ENCODE measurements around the gene ZNF581. TPM values are rescaled to one million over a fixed set of nuclear protein-coding genes. Genes with fewer than 3 reads are reported as not detected.

Gene ZNF581
- total RNA-seq, 4 donors from 2014 or later, result 5.7 to 19.4 (median 8.8) TPM

GRCh38 chr19:55686311-55687050 is 43.0 kb downstream of the ZNF581 start:
- H3K4me3 ChIP-seq, result no peak overlapping the region
- WGBS, 2 donors, result 82 to 88% methylated on average over 27 to 29 of the region's 29 CpGs
- no peaks in the 10 kb centered on the region for H3K9me3 ChIP-seq
- peaks cover 0 to 23% (median 0%) of the 10 kb centered on the region in 4 donors for H3K4me1 ChIP-seq
- TF ChIP-seq EP300 (IDR thresholded peaks at IDR 0.05) (no peak), CTCF (IDR thresholded peaks at IDR 0.05) (no peak), POLR2A (IDR thresholded peaks at IDR 0.05) (no peak)
- H3K27me3 ChIP-seq, result no peaks in the 10 kb centered on the region
- H3K36me3 ChIP-seq, result peaks cover 0 to 99% (median 38%) of the 10 kb centered on the region in 3 donors
- no peak overlapping the region for H3K27ac ChIP-seq
- no peak for DNase-seq (ENCODE audit: low spot score in 2 of 2)

DNA sequence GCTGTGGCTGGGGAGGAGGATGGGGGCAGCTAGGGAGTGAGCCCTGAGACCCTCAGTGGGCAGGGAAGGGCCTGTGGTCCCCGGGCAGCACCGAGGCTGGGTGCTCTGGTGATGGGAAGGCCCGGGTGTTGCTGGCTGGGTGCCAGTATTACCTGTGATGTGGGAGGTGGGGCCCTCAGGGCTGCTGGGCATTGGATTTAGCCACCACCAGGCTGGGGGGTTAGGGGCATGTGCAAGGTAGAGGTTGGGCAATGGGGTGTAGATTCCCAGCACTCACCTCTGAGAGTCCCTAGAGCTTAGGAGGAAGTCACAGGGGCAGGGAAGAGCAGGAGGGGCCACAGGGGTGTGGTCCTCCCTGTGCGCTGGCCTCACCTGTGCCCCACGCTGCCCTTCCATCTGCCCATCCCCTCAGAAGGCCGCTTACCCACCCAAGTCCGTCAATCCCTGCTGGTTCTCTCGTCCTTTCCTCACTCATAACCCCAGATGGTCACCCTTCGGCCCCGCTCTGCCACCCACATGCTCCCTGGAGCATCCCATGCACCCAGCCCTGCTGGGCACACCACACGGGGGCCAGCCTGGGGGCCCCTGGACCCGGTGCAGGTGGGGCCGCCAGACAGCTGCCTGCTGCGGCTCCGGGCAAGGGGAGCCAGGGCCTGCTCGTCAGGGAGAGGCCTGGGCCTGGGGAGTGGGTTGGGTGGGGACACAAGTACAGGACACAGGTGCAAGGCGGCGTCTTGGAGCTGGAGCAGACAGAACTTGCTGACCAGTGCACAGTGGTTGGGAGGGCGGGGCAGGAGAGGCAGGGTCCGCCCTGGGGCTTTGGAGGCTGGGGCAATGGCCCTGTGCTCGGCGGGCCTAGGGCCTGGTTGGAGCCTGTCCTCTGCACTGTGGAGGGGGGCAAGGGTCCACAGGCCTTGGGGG is 44.1 kb downstream of the ZNF581 start:
- no peak for DNase-seq (ENCODE audit: low spot score in 2 of 2)
- Histone ChIP-seq H3K36me3 (peaks cover 0 to 100% (median 46%) of the 10 kb centered on the region in 3 donors), H3K9me3 (no peaks in the 10 kb centered on the region), H3K4me1 (peaks cover 0 to 23% (median 0%) of the 10 kb centered on the region in 4 donors), H3K27me3 (no peaks in the 10 kb centered on the region), H3K27ac (peak overlapping the region in 1 of 4 donors; percentile 62), H3K4me3 (no peak overlapping the region)
- TF ChIP-seq CTCF (IDR thresholded peaks at IDR 0.05) (no peak), POLR2A (IDR thresholded peaks at IDR 0.05) (no peak)
- WGBS, 2 donors, result 87 to 90% methylated on average over 22 of the region's 22 CpGs

GRCh38 chr19:55688422-55689218 is 45.2 kb downstream of the ZNF581 start:
- 73 to 77% methylated on average over 20 to 27 of the region's 27 CpGs for WGBS, 2 donors
- H3K36me3 ChIP-seq, result peaks cover 0 to 100% (median 51%) of the 10 kb centered on the region in 3 donors

DNA sequence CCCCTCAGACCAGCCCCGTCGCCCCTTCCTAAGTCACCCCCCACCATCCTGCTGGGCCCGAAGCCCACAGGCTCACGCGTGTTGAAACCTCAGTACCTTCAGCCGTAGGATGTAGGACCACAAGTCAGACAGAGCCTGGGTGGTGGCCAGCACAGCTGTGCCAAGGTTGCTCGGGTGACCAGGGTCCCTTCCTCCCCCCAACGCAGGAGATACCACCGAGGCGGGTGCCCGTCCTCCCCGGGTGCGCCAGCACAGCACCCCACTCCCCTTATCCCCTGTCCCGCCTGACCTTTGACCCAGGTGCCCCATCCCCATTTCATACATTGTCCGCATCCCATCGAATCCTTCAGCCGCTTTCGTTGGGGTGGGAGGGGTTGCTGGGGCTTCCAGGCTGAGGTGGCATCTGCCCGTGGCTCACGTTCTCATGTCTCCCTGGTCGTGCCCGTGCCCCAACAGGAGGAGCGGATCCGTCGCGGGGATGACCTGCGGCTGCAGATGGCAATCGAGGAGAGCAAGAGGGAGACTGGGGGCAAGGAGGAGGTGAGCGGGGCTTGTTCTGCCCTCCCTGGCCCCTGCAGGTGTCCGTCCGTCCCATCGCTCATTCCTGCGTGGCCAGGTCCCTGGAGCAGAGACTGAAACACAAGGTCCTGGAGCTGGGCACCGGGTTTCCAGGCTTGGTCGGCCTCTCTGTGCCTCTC is 46.1 kb downstream of the ZNF581 start:
- peaks cover 0 to 100% (median 51%) of the 10 kb centered on the region in 3 donors for H3K36me3 ChIP-seq
- no peak overlapping the region for H3K4me3 ChIP-seq
- no peak overlapping the region for H3K27ac ChIP-seq
- H3K9me3 ChIP-seq, result no peaks in the 10 kb centered on the region
- 92 to 93% methylated on average over 31 to 35 of the region's 35 CpGs for WGBS, 2 donors
- no peaks in the 10 kb centered on the region for H3K27me3 ChIP-seq
- peaks cover 0 to 23% (median 0%) of the 10 kb centered on the region in 4 donors for H3K4me1 ChIP-seq
- no peak for DNase-seq (ENCODE audit: low spot score in 2 of 2)
- TF ChIP-seq EP300 (IDR thresholded peaks at IDR 0.05), result no peak

More at GRCh38 chr19:55688422-55689218, 45.2 kb downstream of the ZNF581 start:
- H3K27ac ChIP-seq, result peak overlapping the region in 1 of 4 donors; percentile 62
- no peak for TF ChIP-seq CTCF (IDR thresholded peaks at IDR 0.05)
- no peak for TF ChIP-seq POLR2A (IDR thresholded peaks at IDR 0.05)
- no peak for TF ChIP-seq EP300 (IDR thresholded peaks at IDR 0.05)
- H3K4me3 ChIP-seq, result no peak overlapping the region
- no peaks in the 10 kb centered on the region for H3K9me3 ChIP-seq
- H3K4me1 ChIP-seq, result peaks cover 0 to 23% (median 0%) of the 10 kb centered on the region in 4 donors
- no peak for DNase-seq (ENCODE audit: low spot score in 2 of 2)
- no peaks in the 10 kb centered on the region for H3K27me3 ChIP-seq

Measured in tibial nerve (tissue), 4 donors.